Kidney (tissue), 14 donors: Measurements from ENCODE around the gene TFCP2L1. TPM values are rescaled to one million over a fixed set of nuclear protein-coding genes. Genes with fewer than 3 reads are reported as not detected.

ENCODE experiments used
- DNase-seq, 5 donors: peaks; one replicate each; pipeline ENCODE4 v3.0.0-alpha.2; 2013 to 2020
- FAIRE-seq: peaks from 2 replicates; lab custom pipeline; 2012; peaks lifted over from hg19 to GRCh38; lab: Jason Lieb, UNC
- H3K27ac ChIP-seq, 2 donors: one replicate each; pipeline ENCODE4 v1.7.0; 2013; ENCODE audit warnings: low read depth in 2 of 2, low read length in 2 of 2, inconsistent platforms in 1 of 2
- H3K27me3 ChIP-seq: one replicate; pipeline ENCODE4 v1.7.1; 2013; ENCODE audit warnings: low read length, inconsistent platforms; ENCODE audit not compliant: control insufficient read depth, insufficient read depth
- H3K36me3 ChIP-seq, 3 donors: one replicate each; pipeline versions ENCODE4 v1.7.0 to v1.7.1; 2013; ENCODE audit warnings: low read length in 3 of 3, control low read depth in 1 of 3, inconsistent platforms in 1 of 3; ENCODE audit not compliant: insufficient read depth in 3 of 3, control insufficient read depth in 2 of 3
- H3K4me1 ChIP-seq, 3 donors: one replicate each; pipeline versions ENCODE4 v1.7.0 to v1.7.1; 2013; ENCODE audit warnings: low read length in 3 of 3, inconsistent platforms in 1 of 3, low read depth in 1 of 3; ENCODE audit not compliant: control insufficient read depth in 2 of 3, insufficient read depth in 2 of 3
- H3K4me3 ChIP-seq, 3 donors: one replicate each; pipeline versions ENCODE4 v1.7.0 to v1.8.1; 2013; ENCODE audit warnings: low read length in 3 of 3, control low read depth in 1 of 3, inconsistent platforms in 1 of 3
- H3K9ac ChIP-seq, 3 donors: one replicate each; pipeline versions ENCODE4 v1.7.0 to v1.7.1; 2013; ENCODE audit warnings: low read length in 3 of 3, control low read depth in 1 of 3, inconsistent platforms in 1 of 3
- H3K9me3 ChIP-seq, 3 donors: one replicate each; pipeline versions ENCODE4 v1.7.0 to v1.7.1; 2013; ENCODE audit warnings: low read length in 3 of 3, control low read depth in 1 of 3, inconsistent platforms in 1 of 3; ENCODE audit not compliant: control insufficient read depth in 2 of 3, insufficient read depth in 1 of 3
- intact Hi-C: fragments of 100-400 bp; cut with DNase I; formaldehyde crosslinking; loops from one replicate; pipeline ENCODE4 v1.11.1; 2022
- polyA plus RNA-seq: library from polyadenylated mRNA; stranded (reverse); fragments of 350-450 nt; fragmentation: Illumina TruSeq; extraction: RNeasy Lipid Tissue Mini Kit (QIAGEN cat#74804); gene quantifications from one replicate; pipeline ENCODE4 v1.2.3, GENCODE V29; 2014; ENCODE audit warnings: low read depth, low replicate concordance; ENCODE audit not compliant: insufficient read depth
- total RNA-seq: library from RNA; stranded (reverse); fragmentation: NEBNext Ultra II Directional; extraction: Animal tissue kit (Norgen Biotek cat#: 25700); gene quantifications from one replicate; pipeline ENCODE4 v1.2.1, GENCODE V29; 2021
- TF ChIP-seq, protein P1 (sequence below): IDR thresholded peaks from 3 replicates; pipeline ENCODE4 v1.5.1; 2012; ENCODE audit warnings: mild to moderate bottlenecking, moderate library complexity, borderline replicate concordance; ENCODE audit not compliant: insufficient read depth; ENCODE audit errors: extremely low read depth
- donor health status: control.
- donor health status: control.
- donor health status: control.
- donor health status: control.
- donor health status: control.
- donor health status: DM: yes; HTN: yes; CAD: no.
- donor health status: Normal renal cell carcinoma (clear cell type).

Gene TFCP2L1
- total and polyA plus RNA-seq, 2 donors from 2014 or later: 44.4 to 172 TPM

DNA sequence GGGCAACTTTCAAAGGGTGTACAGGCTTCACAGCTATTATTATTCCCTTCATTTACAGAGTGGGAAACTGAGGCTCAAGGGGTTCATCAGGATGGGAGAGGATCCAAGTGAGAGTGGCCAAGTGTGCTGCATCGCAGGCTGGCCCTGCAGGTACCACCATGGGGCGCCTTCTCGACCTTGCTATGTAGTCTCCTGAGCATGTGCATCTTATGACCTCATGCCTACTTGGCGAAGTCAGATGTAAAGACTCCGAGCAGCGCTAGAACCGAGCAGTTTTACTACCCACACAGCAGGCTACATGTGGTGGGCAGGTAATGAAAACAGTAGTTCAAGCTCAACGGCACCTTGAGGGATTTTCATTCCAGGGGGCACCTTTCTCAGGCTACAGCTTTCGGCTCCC, 42.0 kb downstream of the TFCP2L1 start:
- TF ChIP-seq, protein P1, sequence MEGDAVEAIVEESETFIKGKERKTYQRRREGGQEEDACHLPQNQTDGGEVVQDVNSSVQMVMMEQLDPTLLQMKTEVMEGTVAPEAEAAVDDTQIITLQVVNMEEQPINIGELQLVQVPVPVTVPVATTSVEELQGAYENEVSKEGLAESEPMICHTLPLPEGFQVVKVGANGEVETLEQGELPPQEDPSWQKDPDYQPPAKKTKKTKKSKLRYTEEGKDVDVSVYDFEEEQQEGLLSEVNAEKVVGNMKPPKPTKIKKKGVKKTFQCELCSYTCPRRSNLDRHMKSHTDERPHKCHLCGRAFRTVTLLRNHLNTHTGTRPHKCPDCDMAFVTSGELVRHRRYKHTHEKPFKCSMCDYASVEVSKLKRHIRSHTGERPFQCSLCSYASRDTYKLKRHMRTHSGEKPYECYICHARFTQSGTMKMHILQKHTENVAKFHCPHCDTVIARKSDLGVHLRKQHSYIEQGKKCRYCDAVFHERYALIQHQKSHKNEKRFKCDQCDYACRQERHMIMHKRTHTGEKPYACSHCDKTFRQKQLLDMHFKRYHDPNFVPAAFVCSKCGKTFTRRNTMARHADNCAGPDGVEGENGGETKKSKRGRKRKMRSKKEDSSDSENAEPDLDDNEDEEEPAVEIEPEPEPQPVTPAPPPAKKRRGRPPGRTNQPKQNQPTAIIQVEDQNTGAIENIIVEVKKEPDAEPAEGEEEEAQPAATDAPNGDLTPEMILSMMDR: no peak
- DNase-seq: peak in 1 of 5 donors; percentile 57
- intact Hi-C loops: no loop called here
- peak overlapping the region in 1 of 2 donors; percentile 11 for H3K27ac ChIP-seq
- H3K9ac ChIP-seq: no peak overlapping the region
- no peak for FAIRE-seq
- H3K27me3 ChIP-seq: no peaks in the 10 kb centered on the region
- no peaks in the 10 kb centered on the region for H3K9me3 ChIP-seq
- H3K36me3 ChIP-seq: peaks cover 0 to 83% (median 65%) of the 10 kb centered on the region in 3 donors
- H3K4me1 ChIP-seq: peaks cover 0 to 21% (median 10%) of the 10 kb centered on the region in 3 donors
- no peak overlapping the region for H3K4me3 ChIP-seq

DNA sequence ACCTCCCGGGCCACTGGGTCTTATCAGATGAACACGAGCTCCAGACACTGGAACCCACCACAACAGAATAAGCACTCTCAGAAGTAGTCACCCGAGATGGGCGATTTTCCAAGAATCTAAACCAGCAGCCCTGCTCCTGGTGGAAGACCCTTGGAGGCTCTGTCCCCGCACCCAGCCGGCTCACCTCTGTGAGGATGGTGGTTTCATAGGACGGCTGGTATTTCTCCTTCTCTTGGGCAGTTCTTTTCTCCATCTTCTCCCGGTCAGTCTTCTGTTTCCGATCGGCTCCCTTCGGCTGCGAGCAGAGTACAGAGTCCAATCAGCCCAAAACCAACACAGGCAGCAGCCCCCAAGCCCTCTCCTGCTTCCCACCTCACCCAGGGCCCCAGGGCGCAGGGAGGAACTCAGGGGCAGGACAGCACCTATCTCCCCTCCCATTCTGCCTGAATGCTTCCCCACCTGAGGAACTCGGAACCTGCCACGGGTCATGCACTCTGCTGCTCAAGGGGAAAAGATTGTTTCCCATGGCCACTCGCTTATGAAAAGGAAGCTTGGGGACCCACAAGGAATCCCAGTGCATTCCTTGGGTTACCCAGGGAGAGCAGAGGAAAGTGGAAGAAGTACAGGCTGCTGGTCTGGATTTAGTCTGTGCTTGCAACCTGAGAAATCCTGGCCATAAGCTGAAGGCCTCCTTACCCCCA, 42.7 kb downstream of the TFCP2L1 start:
- H3K9me3 ChIP-seq: no peaks in the 10 kb centered on the region
- H3K4me1 ChIP-seq: peaks cover 0 to 21% (median 10%) of the 10 kb centered on the region in 3 donors
- H3K36me3 ChIP-seq: peaks cover 0 to 87% (median 67%) of the 10 kb centered on the region in 3 donors
- peak in 3 of 5 donors; percentile 36 to 46 (median 45) for DNase-seq
- no peak overlapping the region for H3K4me3 ChIP-seq
- no peak overlapping the region for H3K9ac ChIP-seq
- H3K27ac ChIP-seq: no peak overlapping the region
- FAIRE-seq: no peak
- intact Hi-C loops: no loop called here
- TF ChIP-seq, protein P1: no peak
- H3K27me3 ChIP-seq: no peaks in the 10 kb centered on the region

DNA sequence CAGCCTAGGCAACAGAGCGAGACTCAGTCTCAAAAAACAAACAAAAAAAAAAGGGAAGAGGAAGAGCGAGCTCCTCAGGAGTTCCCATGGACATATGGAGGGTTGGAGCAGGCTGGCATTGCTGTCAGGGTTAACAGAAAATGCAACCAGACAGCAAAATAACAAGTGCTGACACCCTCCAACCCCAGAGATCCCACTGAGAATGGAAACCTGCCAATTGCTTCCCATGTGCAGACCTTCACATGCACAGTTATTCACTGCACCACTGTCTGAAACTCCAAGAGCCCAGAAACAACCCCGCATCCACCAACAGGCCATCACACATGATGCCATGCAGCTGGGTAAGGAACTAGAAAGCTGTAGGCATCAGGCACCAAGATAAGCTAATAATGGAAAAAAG, 43.5 kb downstream of the TFCP2L1 start:
- DNase-seq (peak in 1 of 5 donors; percentile 2), FAIRE-seq (no peak)
- Histone ChIP-seq H3K9ac (no peak overlapping the region), H3K27me3 (no peaks in the 10 kb centered on the region), H3K9me3 (no peaks in the 10 kb centered on the region), H3K4me1 (peaks cover 0 to 21% (median 10%) of the 10 kb centered on the region in 3 donors), H3K27ac (peak overlapping the region in 1 of 2 donors; percentile 7), H3K4me3 (no peak overlapping the region), H3K36me3 (peaks cover 0 to 90% (median 69%) of the 10 kb centered on the region in 3 donors)
- TF ChIP-seq, protein P1: no peak
- intact Hi-C loops: no loop called here
